ENCODE measurements around the gene AGAP1.

AGAP1 gene

DNA sequence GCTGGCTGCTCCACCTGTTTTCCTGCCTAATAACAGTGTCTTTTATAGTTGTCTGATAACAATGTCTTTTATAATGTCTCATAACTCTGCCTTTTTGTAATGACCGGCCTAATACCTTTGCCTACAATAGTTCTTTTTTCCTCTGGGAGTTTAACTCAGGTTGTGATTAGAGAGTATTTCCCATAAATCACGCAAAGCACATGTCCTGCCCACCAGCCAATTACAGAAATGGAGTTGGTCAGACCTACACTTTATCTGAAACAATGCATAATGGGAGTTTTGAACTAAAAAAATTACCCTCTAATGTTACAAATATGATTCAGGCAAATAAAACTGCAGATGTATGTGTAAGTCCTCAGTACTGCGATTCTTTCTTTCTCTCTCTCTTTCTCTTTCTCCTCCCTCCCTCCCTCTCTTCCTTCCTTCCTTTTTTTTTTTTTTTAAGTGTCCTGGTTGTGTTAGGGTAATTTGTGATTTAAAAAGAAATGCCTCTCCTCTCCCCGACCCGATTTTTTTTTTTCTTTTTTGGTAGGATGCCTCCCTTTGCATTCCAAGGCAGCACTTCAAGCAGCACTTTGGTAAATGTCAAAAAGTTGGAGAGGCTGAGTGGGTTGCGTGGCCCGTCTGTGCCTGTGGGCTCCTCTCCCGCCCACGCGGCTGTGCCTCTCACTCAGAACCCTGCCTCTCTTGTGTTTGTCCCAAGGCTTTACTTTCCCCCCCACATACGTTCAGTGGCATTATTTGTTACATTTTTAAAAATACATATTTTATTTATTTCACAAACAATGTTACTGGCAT, 147.3 kb downstream of the AGAP1 start:
- DNase-seq: no peak

DNA sequence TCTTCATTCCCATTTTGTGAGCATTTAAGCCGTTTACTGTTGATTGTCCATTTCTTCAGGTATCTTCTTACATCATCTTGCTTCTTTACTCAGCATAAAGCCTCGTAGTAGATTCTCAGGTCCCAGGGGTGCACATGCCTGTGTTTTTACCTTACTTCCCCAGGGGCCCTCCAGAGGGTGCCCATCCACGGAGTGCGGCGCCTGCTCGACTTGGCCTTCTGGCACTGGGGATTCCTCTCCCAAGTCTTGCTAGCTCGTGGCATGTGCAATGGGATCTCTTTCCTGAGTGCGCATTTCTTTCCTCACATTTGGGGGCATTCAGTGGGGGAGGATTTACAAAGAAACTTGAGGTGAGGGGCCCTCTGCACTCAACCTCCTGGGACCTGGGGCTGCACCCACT, 148.1 kb downstream of the AGAP1 start:
- DNase-seq: no peak

DNA sequence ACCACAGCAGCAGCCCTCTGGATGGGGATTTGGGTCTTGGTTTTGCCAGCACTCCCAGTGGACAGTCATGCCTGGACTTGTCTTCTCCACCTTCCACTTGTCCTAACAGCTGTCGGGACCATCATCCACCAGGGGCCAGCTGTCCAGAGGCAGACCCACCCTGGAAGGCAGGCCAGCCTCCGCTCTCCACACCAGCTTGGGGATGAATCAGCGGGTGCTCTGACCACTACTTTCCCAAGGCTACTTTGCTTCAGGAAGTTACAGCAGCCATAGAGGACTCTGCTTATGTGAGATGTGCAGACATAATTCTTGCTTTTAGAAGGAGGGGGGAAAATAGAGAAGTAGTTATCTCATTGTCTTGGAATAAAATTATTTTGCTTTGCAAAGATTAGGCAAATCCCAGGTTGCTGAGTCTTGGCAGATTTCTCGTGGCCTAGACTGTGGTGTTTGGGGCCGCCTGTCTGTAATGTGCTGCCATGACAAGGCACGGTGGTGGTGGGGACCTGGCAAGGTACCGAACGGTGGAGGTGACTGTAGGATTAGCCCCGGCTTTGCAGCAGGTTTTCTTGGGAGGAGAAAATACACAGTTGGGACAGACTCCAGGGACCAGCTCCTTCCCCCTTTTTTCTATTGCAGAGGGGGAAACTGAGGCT, 148.7 kb downstream of the AGAP1 start:
- no peak for DNase-seq

DNA sequence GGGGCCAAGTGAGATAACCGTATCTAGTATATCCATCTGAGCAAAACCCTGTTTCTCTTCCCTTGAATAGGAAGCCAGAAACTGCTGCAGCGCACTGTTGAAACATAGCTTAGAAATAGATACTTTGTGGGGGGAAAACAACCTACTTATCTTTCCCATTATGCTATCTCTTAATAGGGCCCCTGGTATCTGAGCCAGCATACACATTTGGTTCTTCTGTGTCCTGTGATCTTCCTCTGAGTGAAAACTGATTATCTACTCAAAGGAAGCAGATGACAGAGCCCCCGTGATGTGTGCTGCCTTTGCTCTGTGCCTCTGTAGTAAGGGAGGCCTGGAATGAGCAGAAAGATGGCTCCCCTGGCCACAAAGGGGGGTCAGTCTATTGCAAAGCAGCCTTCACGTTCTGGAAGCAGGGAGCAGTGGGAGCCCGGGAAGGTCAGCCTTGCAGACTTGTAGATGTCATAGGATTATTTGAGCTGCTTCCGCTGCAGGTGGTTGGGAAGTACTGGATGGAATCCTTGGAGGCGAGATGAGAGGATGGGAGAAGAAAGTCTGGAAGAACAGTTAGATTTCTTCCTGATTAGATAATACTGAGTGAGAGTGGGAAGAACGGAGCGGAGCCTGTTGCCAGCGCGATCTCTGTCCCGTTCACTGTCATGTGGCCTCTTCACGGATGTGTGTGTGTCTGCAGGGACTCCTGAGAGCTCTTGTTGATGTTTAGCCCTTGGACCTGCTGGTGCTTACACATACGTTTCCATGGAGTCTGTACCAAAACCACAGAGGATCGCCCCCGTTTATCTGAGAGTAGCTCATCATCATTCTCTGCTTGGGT, 150.1 kb downstream of the AGAP1 start:
- no peak for DNase-seq

DNA sequence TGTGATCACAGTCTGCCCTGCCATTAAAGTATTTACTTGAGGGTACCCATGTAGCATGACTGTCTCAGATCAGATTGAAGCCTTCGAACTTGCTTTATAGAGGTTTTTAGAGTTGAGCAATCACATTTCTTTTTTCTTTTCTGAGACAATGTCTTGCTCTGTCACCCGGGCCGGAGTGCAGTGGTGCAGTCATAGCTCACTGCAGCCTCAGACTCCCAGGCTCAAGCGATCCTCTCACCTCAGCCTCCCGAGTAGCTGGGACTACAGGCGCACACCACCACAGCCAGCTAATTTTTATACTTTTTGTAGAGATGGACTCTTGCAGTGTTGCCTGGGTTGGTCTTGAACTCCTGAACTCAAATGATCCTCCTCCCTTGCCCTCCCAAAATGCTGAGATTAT, 153.4 kb downstream of the AGAP1 start:
- no peak for DNase-seq

DNA sequence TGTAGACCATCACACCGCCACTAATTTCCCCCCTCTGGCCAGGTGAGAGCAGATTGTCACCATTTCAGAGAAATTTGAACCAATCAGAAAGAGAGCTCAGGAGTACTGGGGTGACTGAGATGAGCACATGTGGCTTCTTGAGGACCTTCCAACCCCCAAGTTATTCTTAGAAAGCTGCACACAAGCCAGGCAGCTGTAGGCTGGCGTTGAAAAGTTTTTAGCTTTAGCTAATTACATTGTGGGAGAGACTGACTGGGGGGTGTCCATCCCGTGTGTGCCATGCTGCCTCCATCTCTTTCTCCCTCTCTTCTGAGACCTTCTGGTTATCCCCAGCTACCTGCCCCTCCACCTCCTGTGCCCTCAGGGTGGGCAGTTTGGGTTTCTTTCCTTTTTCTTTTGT, 154.0 kb downstream of the AGAP1 start:
- no peak for DNase-seq

DNA sequence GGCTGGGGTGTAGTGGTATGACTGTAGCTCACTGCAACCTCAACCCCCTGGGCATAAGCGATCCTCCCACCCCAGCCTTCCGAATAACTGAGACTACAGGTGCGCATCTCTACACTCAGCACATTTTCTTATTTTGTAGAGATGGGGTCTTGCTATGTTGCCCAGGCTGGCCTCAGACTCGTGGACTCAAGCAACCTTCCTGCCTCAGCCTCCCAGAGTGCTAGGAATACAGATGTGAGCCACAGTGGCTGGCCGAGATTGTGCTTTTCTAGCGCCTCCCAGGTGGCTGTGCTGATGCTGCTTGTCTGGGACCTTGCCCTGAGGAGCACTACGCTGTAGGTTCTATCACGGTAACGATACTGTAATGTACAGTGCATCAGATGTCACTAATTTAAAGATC, 155.6 kb downstream of the AGAP1 start:
- DNase-seq: no peak

DNA sequence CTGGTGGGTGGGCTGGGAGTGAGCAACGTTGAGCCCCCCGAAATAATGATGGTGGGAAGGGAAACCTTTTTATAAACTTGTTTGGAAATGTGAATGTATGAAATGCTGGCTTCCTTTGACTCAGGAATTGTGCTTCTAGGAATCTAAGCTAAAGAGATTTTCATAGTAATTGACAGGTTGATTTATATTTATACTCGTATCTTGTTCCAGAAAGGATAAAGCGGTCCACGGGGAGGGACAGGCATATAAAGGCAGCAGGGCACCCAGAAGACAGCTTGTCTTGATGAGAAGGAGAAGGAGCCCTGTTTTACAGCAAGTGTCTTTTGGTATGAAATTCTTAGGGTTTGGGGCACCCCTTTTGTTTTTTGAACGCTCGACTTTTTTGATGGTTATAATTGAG, 157.8 kb downstream of the AGAP1 start:
- no peak for DNase-seq

DNA sequence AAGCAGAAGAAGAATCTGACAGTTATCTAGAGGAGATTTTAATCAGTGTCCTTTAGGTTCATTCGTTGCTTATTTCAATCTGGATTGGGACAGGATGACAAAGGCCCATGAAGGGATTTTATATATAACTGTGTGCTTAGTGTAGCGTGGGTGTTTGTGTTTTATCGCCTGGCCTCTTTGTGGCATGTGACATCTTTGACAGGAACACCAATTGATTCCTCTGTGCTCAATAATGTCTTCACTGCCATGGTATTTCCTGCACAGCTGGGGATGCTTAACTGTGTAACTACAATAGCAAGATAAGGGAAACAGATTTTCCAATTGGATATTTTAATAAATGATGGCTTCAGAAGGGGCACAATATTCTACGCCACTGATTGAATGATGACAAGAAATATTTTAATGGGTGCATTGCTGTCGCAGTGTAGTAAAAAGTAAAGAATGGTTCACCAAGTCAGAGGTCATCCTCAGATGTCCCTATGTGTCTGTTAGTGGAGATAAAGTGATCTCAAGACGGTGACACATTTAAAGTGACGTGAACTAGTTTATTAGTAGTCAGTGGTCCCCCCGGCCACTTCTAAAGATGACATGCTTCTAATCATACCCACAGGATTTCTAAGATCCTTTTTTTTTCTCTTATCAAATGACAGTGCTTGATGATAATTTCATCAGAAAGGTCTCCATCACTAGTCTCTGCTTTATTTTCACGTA, 160.4 kb downstream of the AGAP1 start:
- no peak for DNase-seq

DNA sequence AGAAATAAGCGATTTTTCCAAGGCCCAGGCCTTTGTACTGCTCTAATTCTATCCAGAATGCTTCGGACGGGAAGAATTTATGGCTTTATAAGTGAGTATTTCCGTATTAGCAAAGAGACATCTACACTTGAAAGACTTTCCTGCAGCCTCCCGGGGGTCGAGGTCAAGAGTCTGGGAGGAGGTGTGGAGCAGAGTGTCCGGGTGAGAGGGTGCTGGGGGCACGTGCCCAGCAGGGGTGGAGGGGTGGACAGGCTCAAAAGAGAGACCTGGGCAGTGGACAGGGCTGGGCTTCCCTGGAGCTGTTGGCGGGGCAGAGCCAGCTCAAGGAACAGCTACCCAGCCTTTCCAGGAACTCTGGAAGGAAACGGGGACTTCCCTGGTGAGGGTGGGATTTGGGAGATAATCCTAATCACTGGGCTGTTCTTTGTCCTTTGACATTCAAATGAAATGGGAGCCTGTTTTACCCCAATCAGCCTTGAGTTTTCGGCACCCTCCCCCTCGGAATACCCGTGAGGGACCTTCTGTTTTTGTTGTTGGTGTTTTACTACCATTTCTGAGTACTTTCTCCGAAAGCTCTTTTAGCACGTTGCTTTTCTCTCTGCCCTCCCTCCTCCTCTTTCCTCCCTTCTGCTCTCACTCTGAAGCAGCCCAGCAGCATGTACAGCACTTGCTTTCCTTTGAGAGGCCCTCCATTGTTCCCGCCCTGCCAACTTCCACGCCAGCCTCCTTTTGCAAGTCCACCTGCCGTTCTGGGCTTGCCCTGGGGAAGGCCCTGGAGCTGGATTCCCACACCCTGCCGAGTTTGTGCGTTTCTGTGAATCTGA, 164.7 kb downstream of the AGAP1 start:
- peak in 1 of 2 donors; percentile 22 for DNase-seq

DNA sequence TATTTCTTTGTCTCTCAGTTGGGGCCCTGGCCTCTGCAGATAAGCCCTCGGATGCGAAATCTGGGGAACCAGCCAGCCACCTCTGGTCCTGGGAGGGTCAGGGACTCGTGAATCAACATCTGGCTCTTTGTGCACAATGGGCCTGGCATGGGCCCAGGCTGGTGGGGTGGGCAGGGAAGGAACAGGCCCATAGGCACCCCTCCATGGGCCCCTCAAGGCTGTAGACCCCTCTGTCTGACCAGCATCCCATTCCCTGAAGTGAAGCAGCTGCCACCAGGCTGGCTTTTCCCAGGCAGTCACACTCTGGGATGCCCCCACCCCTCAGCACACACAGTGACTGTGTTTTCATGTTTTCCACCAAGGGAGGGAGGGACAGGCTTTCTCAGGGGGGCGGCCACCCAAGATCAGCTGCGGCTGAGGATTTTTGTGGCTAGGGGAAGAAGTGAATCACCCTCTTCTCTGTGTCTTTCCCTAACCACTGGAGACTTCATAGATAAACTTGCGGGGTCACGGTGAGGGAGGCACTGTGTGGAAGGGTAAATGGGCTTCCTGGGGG, 166.0 kb downstream of the AGAP1 start:
- DNase-seq: no peak

DNA sequence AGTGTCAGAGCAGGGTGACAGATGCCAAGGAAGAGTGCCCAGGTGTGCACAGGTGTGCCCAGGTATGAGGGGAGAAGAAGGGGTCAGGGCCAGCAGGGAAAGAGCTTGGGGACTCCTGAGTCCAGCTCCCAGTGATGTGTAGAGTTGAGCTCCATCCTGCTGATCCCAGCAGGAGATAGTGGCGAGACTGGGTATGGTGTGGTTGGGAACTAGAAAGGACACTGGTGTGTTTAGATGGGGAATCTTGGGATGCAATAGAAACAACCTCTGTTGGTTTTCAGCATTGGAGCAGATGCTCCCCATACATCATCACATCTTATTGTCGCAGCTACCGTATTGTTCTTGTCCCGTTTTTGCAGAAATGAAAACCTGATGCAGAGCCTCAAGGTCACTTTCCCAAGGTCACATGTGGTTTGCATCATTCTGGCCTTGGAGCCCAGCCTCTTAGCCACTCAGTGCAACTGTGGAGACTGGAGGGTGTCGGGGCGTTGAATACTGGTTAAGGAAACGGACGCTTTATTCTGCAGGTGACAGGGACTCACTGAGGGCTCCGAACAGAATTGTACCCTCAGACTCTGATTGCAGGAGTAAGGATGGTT, 166.7 kb downstream of the AGAP1 start:
- no peak for DNase-seq

DNA sequence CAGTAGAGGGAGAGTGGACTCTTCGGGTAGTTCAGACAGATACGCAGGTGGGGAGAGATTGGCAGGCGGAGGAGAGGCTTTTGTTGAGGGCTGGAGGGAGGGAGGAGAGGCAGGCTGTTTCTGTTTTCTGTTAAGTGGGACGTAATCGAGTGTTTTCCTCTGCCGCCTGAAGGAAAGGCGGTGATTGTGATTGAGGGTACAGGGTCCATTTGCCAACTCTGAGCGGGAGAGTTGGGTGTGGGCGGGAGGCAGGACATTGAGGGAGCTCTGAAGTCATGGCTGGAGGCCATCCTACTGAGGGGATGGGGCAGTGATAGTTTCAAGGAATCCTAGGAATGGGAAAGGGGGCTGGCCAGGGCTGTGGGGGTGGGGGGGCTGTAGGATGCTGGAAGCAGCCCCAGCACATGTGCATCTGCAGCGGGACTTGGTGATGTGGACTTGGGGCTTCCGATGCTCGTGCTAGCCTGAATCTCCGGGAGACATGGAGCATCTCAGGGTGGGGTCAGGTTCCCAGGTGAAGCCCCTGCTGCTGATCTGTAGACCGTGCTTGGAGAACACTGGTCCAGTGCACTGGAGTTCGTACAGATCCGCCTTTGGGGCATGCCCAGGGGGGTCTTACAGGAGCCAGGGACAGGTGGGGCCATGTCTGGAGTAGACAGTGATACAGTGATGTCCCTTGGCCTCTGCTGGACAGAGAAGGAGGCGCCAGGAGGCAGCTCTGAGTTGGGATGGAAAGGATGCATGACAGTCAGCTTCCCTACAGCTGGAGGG, 167.5 kb downstream of the AGAP1 start:
- DNase-seq: no peak

DNA sequence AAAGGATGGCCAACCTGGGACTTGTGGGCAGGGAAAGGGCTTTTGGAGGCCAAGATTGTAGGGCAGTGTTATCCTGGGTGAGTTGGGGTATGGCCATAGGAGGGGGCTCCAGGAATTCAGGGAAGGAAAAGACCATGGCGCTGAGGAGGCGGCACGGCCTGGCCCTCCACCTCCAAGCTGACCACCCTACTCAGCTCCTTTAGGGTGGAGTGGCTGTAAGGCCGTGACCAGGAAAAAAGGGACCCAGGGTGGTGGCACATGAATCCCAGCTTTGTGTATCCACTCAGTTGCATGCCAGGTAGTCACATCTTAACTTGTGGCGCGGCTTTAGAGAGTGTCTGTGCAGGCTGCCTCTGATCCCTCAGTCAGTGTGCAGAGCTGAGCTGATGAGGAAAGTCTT, 168.1 kb downstream of the AGAP1 start:
- DNase-seq: no peak

DNA sequence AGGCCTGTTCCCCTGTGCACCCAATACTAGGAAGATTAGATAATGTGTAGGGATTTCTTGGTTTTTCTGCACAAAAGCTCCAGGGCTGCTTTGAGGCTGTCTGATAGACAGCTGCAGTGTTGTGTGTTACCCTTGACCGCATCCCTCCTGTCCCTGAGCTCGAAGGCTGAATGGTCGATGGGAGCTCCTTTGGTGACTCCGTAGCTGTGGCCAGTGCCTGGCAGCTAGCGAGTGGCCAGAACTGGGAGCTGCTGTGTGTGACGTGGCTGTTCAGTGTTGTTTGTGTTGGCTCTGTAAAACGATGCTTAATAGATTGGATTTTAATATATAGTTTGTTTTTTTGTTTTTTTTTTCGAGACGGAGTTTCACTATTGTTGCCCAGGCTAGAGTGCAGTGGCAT, 170.0 kb downstream of the AGAP1 start:
- peak; percentile 24 to 34 for DNase-seq

DNA sequence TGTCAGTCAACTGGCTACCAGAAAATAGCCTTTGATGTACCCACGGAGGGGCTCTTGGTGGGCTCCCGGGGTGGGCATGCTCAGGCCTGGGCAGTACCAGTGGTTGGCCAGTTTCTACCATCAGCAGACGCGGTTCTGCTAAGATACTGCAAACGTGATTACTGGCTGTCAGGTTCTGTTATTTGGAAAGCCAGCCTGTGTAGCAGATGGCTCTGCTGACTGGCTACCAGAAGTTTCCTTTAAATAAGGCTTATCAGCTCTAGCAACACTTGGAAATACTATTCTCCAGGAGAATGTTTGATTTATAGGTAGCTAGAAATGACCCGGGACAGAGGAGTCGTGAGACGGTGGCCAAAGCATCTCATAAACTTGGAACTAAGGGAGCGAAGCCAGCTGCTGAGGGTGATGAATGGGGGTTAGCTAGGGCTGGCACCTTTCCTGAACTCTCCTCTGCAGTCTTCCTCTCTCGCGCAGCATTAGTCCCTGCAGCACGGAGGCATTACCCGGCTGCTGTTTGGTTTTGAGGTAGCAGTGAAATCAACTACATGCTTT, 171.9 kb downstream of the AGAP1 start:
- DNase-seq: peak in 1 of 2 donors; percentile 31

DNA sequence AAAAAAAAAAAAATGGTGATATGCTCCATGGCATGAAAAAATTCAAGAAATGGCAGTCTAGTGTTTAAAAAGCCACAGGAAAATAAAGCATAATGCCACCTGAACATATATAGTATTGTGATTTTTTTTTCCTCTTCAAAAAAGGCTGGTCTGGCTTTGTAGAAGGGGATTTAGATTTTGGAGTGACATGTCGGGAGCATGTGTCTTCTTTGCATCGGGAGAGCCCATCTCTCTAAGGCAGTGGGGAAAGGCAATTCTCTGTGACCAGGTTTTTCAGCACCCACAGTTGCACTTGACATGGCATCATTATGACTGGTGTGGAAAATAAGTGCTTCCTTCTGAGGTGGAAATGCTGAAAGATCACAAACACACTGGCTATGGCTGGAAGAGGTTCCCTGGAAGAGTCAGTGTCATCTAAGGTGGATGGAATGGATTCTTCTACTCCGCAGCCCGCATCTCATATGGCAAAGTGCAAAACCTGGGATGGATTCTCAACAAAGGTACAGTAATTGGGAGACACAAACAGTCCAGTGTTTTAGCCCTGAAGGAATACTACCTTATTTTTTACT, 172.5 kb downstream of the AGAP1 start:
- peak; percentile 52 to 83 for DNase-seq

DNA sequence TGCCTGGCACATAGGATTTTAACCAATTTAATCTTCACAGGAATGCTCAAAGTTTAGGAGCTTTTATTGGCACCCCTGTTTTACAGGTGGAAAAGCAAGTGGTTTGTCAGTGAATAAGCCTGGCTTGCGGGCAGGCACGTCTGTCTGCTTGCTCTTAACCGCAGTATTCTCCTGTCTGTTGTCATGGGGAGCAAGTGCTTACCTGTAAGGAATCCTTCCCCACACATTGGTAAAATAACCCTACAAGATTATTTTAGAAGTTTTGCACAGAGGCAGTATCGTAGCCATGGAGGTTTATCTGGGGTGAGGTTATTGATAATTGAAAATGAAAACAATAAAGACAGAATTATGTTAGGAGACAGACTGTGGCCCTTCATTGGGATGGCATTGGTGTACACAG, 174.9 kb downstream of the AGAP1 start:
- no peak for DNase-seq

DNA sequence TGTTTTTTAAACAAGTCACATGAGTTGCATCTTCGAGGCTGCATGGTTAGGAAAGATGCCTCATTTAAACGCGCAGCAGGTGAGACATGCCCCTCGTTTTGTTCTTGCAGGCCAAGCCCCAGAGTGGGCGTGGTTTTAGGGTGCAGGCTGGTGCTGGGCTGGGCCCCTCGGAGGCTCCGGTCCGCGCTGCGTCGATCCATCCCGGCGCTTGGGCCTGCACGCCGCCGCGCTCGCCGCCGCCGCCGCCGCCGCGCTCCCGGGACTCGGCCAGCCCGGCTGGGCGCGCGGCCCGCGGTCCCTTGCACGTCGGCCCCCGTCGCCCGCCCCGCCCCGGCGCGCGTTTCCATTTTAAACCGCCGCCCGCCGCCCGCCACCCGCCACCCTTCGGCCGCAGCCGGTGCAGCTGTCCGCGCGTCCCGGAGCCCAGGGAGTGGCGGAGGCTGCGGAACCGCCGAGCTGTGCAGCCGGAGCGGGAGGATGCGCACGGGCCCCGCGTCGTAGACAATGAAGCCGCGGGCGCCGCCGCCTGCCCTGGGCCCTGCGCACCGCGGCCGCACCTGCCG, 175.5 kb downstream of the AGAP1 start:
- peak; percentile 74 to 79 for DNase-seq
